ENCODE measurements around the gene PTPRG.

DNA sequence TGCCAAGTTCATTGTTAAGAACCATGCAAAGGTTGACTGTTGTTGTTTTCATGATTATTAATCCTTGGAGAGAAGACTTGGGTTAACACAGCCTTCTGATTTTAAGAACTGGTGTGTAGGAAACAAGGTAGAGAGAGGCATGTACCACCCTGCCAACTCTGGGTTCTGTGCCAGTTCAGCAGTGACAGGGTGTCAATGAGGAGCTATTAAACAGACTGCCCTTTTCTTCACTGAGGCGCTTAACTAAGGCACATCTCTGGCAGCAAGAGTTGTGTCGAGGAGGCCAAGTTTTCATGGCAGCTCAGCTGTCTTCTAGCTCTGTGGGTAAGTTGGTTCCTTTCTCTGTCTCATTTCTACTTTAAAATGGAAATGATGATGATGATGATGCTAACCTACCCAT, 694.4 kb downstream of the PTPRG start:
- TF ChIP-seq, protein P1, sequence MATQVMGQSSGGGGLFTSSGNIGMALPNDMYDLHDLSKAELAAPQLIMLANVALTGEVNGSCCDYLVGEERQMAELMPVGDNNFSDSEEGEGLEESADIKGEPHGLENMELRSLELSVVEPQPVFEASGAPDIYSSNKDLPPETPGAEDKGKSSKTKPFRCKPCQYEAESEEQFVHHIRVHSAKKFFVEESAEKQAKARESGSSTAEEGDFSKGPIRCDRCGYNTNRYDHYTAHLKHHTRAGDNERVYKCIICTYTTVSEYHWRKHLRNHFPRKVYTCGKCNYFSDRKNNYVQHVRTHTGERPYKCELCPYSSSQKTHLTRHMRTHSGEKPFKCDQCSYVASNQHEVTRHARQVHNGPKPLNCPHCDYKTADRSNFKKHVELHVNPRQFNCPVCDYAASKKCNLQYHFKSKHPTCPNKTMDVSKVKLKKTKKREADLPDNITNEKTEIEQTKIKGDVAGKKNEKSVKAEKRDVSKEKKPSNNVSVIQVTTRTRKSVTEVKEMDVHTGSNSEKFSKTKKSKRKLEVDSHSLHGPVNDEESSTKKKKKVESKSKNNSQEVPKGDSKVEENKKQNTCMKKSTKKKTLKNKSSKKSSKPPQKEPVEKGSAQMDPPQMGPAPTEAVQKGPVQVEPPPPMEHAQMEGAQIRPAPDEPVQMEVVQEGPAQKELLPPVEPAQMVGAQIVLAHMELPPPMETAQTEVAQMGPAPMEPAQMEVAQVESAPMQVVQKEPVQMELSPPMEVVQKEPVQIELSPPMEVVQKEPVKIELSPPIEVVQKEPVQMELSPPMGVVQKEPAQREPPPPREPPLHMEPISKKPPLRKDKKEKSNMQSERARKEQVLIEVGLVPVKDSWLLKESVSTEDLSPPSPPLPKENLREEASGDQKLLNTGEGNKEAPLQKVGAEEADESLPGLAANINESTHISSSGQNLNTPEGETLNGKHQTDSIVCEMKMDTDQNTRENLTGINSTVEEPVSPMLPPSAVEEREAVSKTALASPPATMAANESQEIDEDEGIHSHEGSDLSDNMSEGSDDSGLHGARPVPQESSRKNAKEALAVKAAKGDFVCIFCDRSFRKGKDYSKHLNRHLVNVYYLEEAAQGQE (IDR thresholded peaks at IDR 0.05; ENCODE audit: low read depth) = no peak
- TF ChIP-seq EP300 (IDR thresholded peaks at IDR 0.05; ENCODE audit: borderline replicate concordance) (no peak), RAD21 (IDR thresholded peaks at IDR 0.05; ENCODE audit: low read depth) (no peak), CEBPB (IDR thresholded peaks at IDR 0.05) (no peak), EGR1 (IDR thresholded peaks at IDR 0.05) (no peak), NFIC (IDR thresholded peaks at IDR 0.05) (no peak), ZBTB7A (IDR thresholded peaks at IDR 0.05; ENCODE audit: low read depth) (no peak), CREB1 (IDR thresholded peaks at IDR 0.05; ENCODE audit: low read depth) (no peak), MAX (IDR thresholded peaks at IDR 0.05) (no peak), TEAD4 (IDR thresholded peaks at IDR 0.05) (no peak), FOXM1 (IDR thresholded peaks at IDR 0.05; ENCODE audit: borderline replicate concordance, low read depth) (no peak), YY1 (IDR thresholded peaks at IDR 0.05; ENCODE audit: low read depth) (no peak), TAF1 (IDR thresholded peaks at IDR 0.05; ENCODE audit: low read depth) (no peak)
